ENCODE measurements around the gene LRP1B. TPM values are rescaled to one million over a fixed set of nuclear protein-coding genes. Genes with fewer than 3 reads are reported as not detected.
"Not testable (repeated sequence)": the region's sequence is repeated elsewhere in the genome, so short reads cannot be mapped to it uniquely, and the experiment has no call there.

The LRP1B gene
- total and polyA plus RNA-seq, 2 experiments from 2014 or later: not detected

GRCh38 chr2:142095647-142096046 is 35.2 kb downstream of the LRP1B start:
- H3K79me2 ChIP-seq (ENCODE audit: insufficient read depth): no peaks in the 10 kb centered on the region
- no peaks in the 10 kb centered on the region for H4K20me1 ChIP-seq (ENCODE audit: insufficient read depth)
- H3K9me2 ChIP-seq (ENCODE audit: insufficient read depth): no peaks in the 10 kb centered on the region
- H3K4me1 ChIP-seq (ENCODE audit: insufficient read depth): no peaks in the 10 kb centered on the region
- H3K27me3 ChIP-seq (replicated peaks; ENCODE audit: insufficient read depth): no peaks in the 10 kb centered on the region
- H3K4me2 ChIP-seq (ENCODE audit: unreplicated experiment): no peak overlapping the region
- H3K9ac ChIP-seq: no peak overlapping the region
- no peaks in the 10 kb centered on the region for H3K36me3 ChIP-seq (ENCODE audit: low read depth)
- no peaks in the 10 kb centered on the region for H3F3A ChIP-seq (ENCODE audit: insufficient read depth)
- no peak overlapping the region for H2AFZ ChIP-seq
- 59 to 60% methylated on average over 2 of the region's 2 CpGs for WGBS, 2 experiments (ENCODE audit: low coverage in 1 of 2, low lambda C conversion rate in 2 of 2, missing lambda C conversion rate in 2 of 2)
- no peak for DNase-seq
- TF ChIP-seq EZH2phosphoT487 (IDR thresholded peaks at IDR 0.05; ENCODE audit: insufficient read depth, low read depth) (no peak), EZH2 (IDR thresholded peaks at IDR 0.05; ENCODE audit: insufficient read depth, poor library complexity, severe bottlenecking) (no peak)
- no peak overlapping the region for H3K4me3 ChIP-seq
- in situ Hi-C loops (cut with MboI): no loop called here
- no peaks in the 10 kb centered on the region for H3K9me3 ChIP-seq (ENCODE audit: low read depth)
- H3K27ac ChIP-seq: no peak overlapping the region

GRCh38 chr2:142094233-142094632 is 36.6 kb downstream of the LRP1B start:
- no peaks in the 10 kb centered on the region for H3K4me1 ChIP-seq (ENCODE audit: insufficient read depth)
- 56 to 67% methylated on average over 2 of the region's 2 CpGs for WGBS, 2 experiments (ENCODE audit: low coverage in 1 of 2, low lambda C conversion rate in 2 of 2, missing lambda C conversion rate in 2 of 2)
- in situ Hi-C loops (cut with MboI): no loop called here

GRCh38 chr2:142088058-142088568 is 42.7 kb downstream of the LRP1B start:
- H4K20me1 ChIP-seq (ENCODE audit: insufficient read depth): no peaks in the 10 kb centered on the region
- no peak overlapping the region for H3K4me2 ChIP-seq (ENCODE audit: unreplicated experiment)
- no peak overlapping the region for H3K27ac ChIP-seq
- no peak overlapping the region for H2AFZ ChIP-seq
- TF ChIP-seq EZH2 (IDR thresholded peaks at IDR 0.05; ENCODE audit: insufficient read depth, poor library complexity, severe bottlenecking) (no peak), EZH2phosphoT487 (IDR thresholded peaks at IDR 0.05; ENCODE audit: insufficient read depth, low read depth) (no peak)
- no peaks in the 10 kb centered on the region for H3K79me2 ChIP-seq (ENCODE audit: insufficient read depth)
- H3K9me3 ChIP-seq (ENCODE audit: low read depth): no peaks in the 10 kb centered on the region
- H3K36me3 ChIP-seq (ENCODE audit: low read depth): no peaks in the 10 kb centered on the region
- H3K27me3 ChIP-seq (replicated peaks; ENCODE audit: insufficient read depth): no peaks in the 10 kb centered on the region
- H3K4me1 ChIP-seq (ENCODE audit: insufficient read depth): no peaks in the 10 kb centered on the region
- no peak overlapping the region for H3K9ac ChIP-seq
- no peak overlapping the region for H3K4me3 ChIP-seq
- 64 to 72% methylated on average over 2 of the region's 2 CpGs for WGBS, 2 experiments (ENCODE audit: low coverage in 1 of 2, low lambda C conversion rate in 2 of 2, missing lambda C conversion rate in 2 of 2)
- H3F3A ChIP-seq (ENCODE audit: insufficient read depth): no peaks in the 10 kb centered on the region
- in situ Hi-C loops (cut with MboI): no loop called here
- H3K9me2 ChIP-seq (ENCODE audit: insufficient read depth): no peaks in the 10 kb centered on the region
- no peak for DNase-seq

More at GRCh38 chr2:142094233-142094632, 36.6 kb downstream of the LRP1B start:
- no peak overlapping the region for H3K9ac ChIP-seq
- no peaks in the 10 kb centered on the region for H4K20me1 ChIP-seq (ENCODE audit: insufficient read depth)
- H3K4me3 ChIP-seq: no peak overlapping the region
- H3K36me3 ChIP-seq (ENCODE audit: low read depth): no peaks in the 10 kb centered on the region
- H3K27ac ChIP-seq: no peak overlapping the region
- no peak for DNase-seq
- no peaks in the 10 kb centered on the region for H3K9me3 ChIP-seq (ENCODE audit: low read depth)
- no peaks in the 10 kb centered on the region for H3K9me2 ChIP-seq (ENCODE audit: insufficient read depth)
- no peak for TF ChIP-seq EZH2phosphoT487 (IDR thresholded peaks at IDR 0.05; ENCODE audit: insufficient read depth, low read depth)
- no peak for TF ChIP-seq EZH2 (IDR thresholded peaks at IDR 0.05; ENCODE audit: insufficient read depth, poor library complexity, severe bottlenecking)
- H3F3A ChIP-seq (ENCODE audit: insufficient read depth): no peaks in the 10 kb centered on the region
- H3K27me3 ChIP-seq (replicated peaks; ENCODE audit: insufficient read depth): no peaks in the 10 kb centered on the region
- H3K4me2 ChIP-seq (ENCODE audit: unreplicated experiment): no peak overlapping the region
- H3K79me2 ChIP-seq (ENCODE audit: insufficient read depth): no peaks in the 10 kb centered on the region
- no peak overlapping the region for H2AFZ ChIP-seq

GRCh38 chr2:142087585-142087984 is 43.2 kb downstream of the LRP1B start:
- H2AFZ ChIP-seq; H3K79me2 ChIP-seq (ENCODE audit: insufficient read depth); in situ Hi-C loops (cut with MboI); H3F3A ChIP-seq (ENCODE audit: insufficient read depth); H3K9me2 ChIP-seq (ENCODE audit: insufficient read depth); H3K27me3 ChIP-seq (replicated peaks; ENCODE audit: insufficient read depth); H4K20me1 ChIP-seq (ENCODE audit: insufficient read depth); H3K36me3 ChIP-seq (ENCODE audit: low read depth); H3K4me3 ChIP-seq; H3K9ac ChIP-seq; DNase-seq; H3K4me2 ChIP-seq (ENCODE audit: unreplicated experiment); H3K9me3 ChIP-seq (ENCODE audit: low read depth); H3K4me1 ChIP-seq (ENCODE audit: insufficient read depth); H3K27ac ChIP-seq: not testable (repeated sequence)
- 21 to 22% methylated on average over 2 of the region's 2 CpGs for WGBS, 2 experiments (ENCODE audit: low coverage in 1 of 2, low lambda C conversion rate in 2 of 2, missing lambda C conversion rate in 2 of 2)

GRCh38 chr2:142082368-142082767 is 48.4 kb downstream of the LRP1B start:
- no peak overlapping the region for H3K27ac ChIP-seq
- 21 to 37% methylated on average over 3 of the region's 3 CpGs for WGBS, 2 experiments (ENCODE audit: low coverage in 1 of 2, low lambda C conversion rate in 2 of 2, missing lambda C conversion rate in 2 of 2)
- no peak overlapping the region for H3K9ac ChIP-seq
- TF ChIP-seq EZH2phosphoT487 (IDR thresholded peaks at IDR 0.05; ENCODE audit: insufficient read depth, low read depth) (no peak), EZH2 (IDR thresholded peaks at IDR 0.05; ENCODE audit: insufficient read depth, poor library complexity, severe bottlenecking) (no peak)
- H3K27me3 ChIP-seq (replicated peaks; ENCODE audit: insufficient read depth): no peaks in the 10 kb centered on the region
- no peak overlapping the region for H3K4me3 ChIP-seq
- H3K9me3 ChIP-seq (ENCODE audit: low read depth): no peaks in the 10 kb centered on the region
- no peaks in the 10 kb centered on the region for H3F3A ChIP-seq (ENCODE audit: insufficient read depth)
- no peaks in the 10 kb centered on the region for H3K9me2 ChIP-seq (ENCODE audit: insufficient read depth)
- H3K4me1 ChIP-seq (ENCODE audit: insufficient read depth): no peaks in the 10 kb centered on the region
- DNase-seq: no peak
- no peaks in the 10 kb centered on the region for H4K20me1 ChIP-seq (ENCODE audit: insufficient read depth)
- H3K36me3 ChIP-seq (ENCODE audit: low read depth): no peaks in the 10 kb centered on the region
- no peak overlapping the region for H3K4me2 ChIP-seq (ENCODE audit: unreplicated experiment)
- no peak overlapping the region for H2AFZ ChIP-seq
- no peaks in the 10 kb centered on the region for H3K79me2 ChIP-seq (ENCODE audit: insufficient read depth)
- in situ Hi-C loops (cut with MboI): no loop called here
